Omental fat pad (tissue), 4 donors: ENCODE data around the gene ACOT11. TPM values are rescaled to one million over a fixed set of nuclear protein-coding genes. Genes with fewer than 3 reads are reported as not detected.
A peak's percentile ranks its signal among the peaks of the same experiment; 100 is the strongest.

Source experiments
- ATAC-seq: fragments of 150-250 bp; one replicate; pipeline ENCODE4 v1.9.1; 2016; ENCODE audit warnings: mild to moderate bottlenecking, moderate library complexity; ENCODE audit not compliant: low FRiP score
- DNase-seq: peaks from one replicate; pipeline ENCODE4 v3.0.0-alpha.2; 2019; ENCODE audit warnings: low spot score
- total RNA-seq, 4 donors: library from RNA; depleted of rRNA; stranded (reverse); fragments of >200 nt; gene quantifications; one replicate each; pipeline ENCODE4 v1.1.0, GENCODE V29; 2016
- TF ChIP-seq, protein P1 (sequence below), 3 donors: fragments of 450-650 bp; IDR thresholded peaks; one replicate each; pipeline ENCODE4 v1.5.1; 2016 to 2017; ENCODE audit warnings: antibody characterized with exemption in 3 of 3, mild to moderate bottlenecking in 3 of 3, moderate library complexity in 2 of 3

Gene ACOT11
- 1 to 10 TPM; 1.4 to 3.8 (median 3.2) TPM for total RNA-seq

GRCh38 chr1:54547601-54548388 lies at the start of gene ACOT11:
ACOT11 (plus strand) TSS chr1:54548228; CDS start chr1:54548310, 82 bp downstream.
- peak; percentile 93 for ATAC-seq
- DNase-seq: no peak
- TF ChIP-seq, protein P1, sequence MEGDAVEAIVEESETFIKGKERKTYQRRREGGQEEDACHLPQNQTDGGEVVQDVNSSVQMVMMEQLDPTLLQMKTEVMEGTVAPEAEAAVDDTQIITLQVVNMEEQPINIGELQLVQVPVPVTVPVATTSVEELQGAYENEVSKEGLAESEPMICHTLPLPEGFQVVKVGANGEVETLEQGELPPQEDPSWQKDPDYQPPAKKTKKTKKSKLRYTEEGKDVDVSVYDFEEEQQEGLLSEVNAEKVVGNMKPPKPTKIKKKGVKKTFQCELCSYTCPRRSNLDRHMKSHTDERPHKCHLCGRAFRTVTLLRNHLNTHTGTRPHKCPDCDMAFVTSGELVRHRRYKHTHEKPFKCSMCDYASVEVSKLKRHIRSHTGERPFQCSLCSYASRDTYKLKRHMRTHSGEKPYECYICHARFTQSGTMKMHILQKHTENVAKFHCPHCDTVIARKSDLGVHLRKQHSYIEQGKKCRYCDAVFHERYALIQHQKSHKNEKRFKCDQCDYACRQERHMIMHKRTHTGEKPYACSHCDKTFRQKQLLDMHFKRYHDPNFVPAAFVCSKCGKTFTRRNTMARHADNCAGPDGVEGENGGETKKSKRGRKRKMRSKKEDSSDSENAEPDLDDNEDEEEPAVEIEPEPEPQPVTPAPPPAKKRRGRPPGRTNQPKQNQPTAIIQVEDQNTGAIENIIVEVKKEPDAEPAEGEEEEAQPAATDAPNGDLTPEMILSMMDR (IDR thresholded peaks at IDR 0.05): no peak

DNA sequence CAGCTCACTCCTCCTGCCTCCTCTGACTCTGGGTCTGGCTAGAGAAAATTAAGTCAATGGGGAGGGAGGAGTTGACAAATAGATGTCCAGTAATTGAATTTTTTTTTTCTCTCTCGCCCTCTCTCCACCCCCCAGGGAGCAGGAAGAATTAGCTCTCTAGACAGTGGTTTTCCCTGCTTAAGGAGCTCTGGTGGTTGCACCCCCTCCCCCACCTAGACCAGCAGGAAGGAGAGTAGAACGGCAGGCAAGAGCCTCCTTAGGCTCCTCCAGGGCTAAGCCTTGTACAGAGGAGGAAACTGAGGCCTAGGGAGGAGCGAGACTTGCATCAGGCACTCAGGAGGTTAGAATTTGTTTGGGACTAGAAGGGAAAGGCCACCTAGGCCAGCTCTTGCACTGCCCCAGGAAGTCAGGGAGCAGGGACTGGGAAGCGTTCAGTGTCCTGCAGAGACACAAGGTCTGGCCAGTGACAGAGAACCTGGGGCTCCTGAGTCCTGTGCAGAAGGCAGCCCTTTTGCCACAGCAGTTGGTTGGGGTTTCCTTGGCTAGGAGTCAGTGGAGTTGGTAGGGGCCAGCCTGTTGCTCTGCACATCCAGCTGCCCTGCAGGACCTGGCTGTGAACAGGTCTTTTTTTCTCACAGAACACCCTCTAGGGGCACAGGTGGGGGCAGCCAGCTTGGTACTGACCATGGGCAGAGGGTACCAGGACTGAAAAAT lies 49.5 kb upstream of the ACOT11 start:
- ATAC-seq: no peak
- no peak for DNase-seq
- TF ChIP-seq, protein P1 (IDR thresholded peaks at IDR 0.05): no peak

GRCh38 chr1:54499097-54499359 lies 49.0 kb upstream of the ACOT11 start:
- ATAC-seq: no peak
- TF ChIP-seq, protein P1 (IDR thresholded peaks at IDR 0.05): no peak
- DNase-seq: no peak

GRCh38 chr1:54499360-54500106 lies 48.5 kb upstream of the ACOT11 start:
- ATAC-seq: peak; percentile 67
- DNase-seq: no peak
- TF ChIP-seq, protein P1 (IDR thresholded peaks at IDR 0.05): no peak

GRCh38 chr1:54500107-54500431 lies 48.0 kb upstream of the ACOT11 start:
- DNase-seq: no peak
- ATAC-seq: no peak
- TF ChIP-seq, protein P1 (IDR thresholded peaks at IDR 0.05): no peak

- no peak for DNase-seq
- TF ChIP-seq, protein P1 (IDR thresholded peaks at IDR 0.05): no peak
- no peak for ATAC-seq
Observed at GRCh38 chr1:54501849-54502248, 46.2 kb upstream of the ACOT11 start.
